GM23338 (cell line): Measurements from ENCODE around the gene PARP3. TPM values are rescaled to one million over a fixed set of nuclear protein-coding genes. Genes with fewer than 3 reads are reported as not detected.

Experiments
- ATAC-seq: fragments of 200-7000 bp; cut with Tn5 transposase; 3 replicates; pipeline ENCODE4 v1.9.1; 2020
- DNase-seq: peaks from one replicate; pipeline ENCODE4 v3.0.0-alpha.2; 2015; ENCODE audit warnings: low spot score
- H2AFZ ChIP-seq: fragments of 200-600 bp; sonication (generic); 2 replicates; pipeline ENCODE4 v1.8.0; 2016; ENCODE audit warnings: antibody characterized with exemption, mild to moderate bottlenecking, moderate library complexity
- H3F3A ChIP-seq: fragments of 200-600 bp; sonication (generic); replicated peaks from 2 replicates; pipeline ENCODE4 v1.8.0; 2017; ENCODE audit warnings: antibody characterized with exemption, mixed run types, low read depth
- H3K27ac ChIP-seq: fragments of 200-600 bp; sonication (generic); 2 replicates; pipeline ENCODE4 v1.6.1; 2016; ENCODE audit warnings: low read depth
- H3K27me3 ChIP-seq: fragments of 200-600 bp; sonication (generic); 2 replicates; pipeline ENCODE4 v1.8.0; 2016; ENCODE audit warnings: mild to moderate bottlenecking, mixed run types, moderate library complexity; ENCODE audit not compliant: insufficient read depth
- H3K36me3 ChIP-seq: fragments of 200-600 bp; sonication (generic); 2 replicates; pipeline ENCODE4 v1.8.0; 2016; ENCODE audit warnings: mild to moderate bottlenecking; ENCODE audit not compliant: insufficient read depth
- H3K4me1 ChIP-seq: fragments of 200-600 bp; sonication (generic); 2 replicates; pipeline ENCODE4 v1.8.0; 2016; ENCODE audit warnings: mild to moderate bottlenecking, moderate library complexity; ENCODE audit not compliant: insufficient read depth
- H3K4me2 ChIP-seq: fragments of 200-600 bp; sonication (generic); 2 replicates; pipeline ENCODE4 v1.7.1; 2017; ENCODE audit warnings: mixed run types
- H3K4me3 ChIP-seq: fragments of 200-600 bp; sonication (generic); 2 replicates; pipeline ENCODE4 v1.6.1; 2016; ENCODE audit warnings: mixed run types
- H3K79me2 ChIP-seq: fragments of 200-600 bp; sonication (generic); replicated peaks from 2 replicates; pipeline ENCODE4 v1.8.0; 2017; ENCODE audit warnings: mild to moderate bottlenecking; ENCODE audit not compliant: insufficient read depth
- H3K9me2 ChIP-seq: fragments of 200-600 bp; sonication (generic); 2 replicates; pipeline ENCODE4 v1.8.0; 2017; ENCODE audit not compliant: insufficient read depth
- H4K20me1 ChIP-seq: fragments of 200-600 bp; sonication (generic); replicated peaks from 2 replicates; pipeline ENCODE4 v1.8.0; 2017; ENCODE audit warnings: mild to moderate bottlenecking; ENCODE audit not compliant: insufficient read depth
- H3K27ac Mint-ChIP-seq: 2 replicates; pipeline ENCODE4 v1.8.0; 2020; ENCODE audit warnings: inconsistent platforms, mild to moderate bottlenecking, moderate library complexity, mixed read lengths
- H3K27me3 Mint-ChIP-seq: 3 replicates; pipeline ENCODE4 v1.8.0; 2022; ENCODE audit warnings: low read depth, mild to moderate bottlenecking, moderate library complexity, mixed read lengths, inconsistent platforms; ENCODE audit not compliant: insufficient read depth, poor library complexity
- H3K36me3 Mint-ChIP-seq: 3 replicates; pipeline ENCODE4 v1.8.0; 2021; ENCODE audit warnings: low read depth, mild to moderate bottlenecking, inconsistent platforms, moderate library complexity, mixed read lengths
- H3K4me1 Mint-ChIP-seq: 3 replicates; pipeline ENCODE4 v1.8.0; 2020; ENCODE audit warnings: mild to moderate bottlenecking, inconsistent platforms, mixed read lengths
- H3K4me3 Mint-ChIP-seq: 3 replicates; pipeline ENCODE4 v1.8.0; 2021; ENCODE audit warnings: moderate library complexity, mild to moderate bottlenecking, inconsistent platforms, mixed read lengths
- H3K9me3 Mint-ChIP-seq: 3 replicates; pipeline ENCODE4 v1.8.0; 2020; ENCODE audit warnings: moderate library complexity, mild to moderate bottlenecking, inconsistent platforms, mixed read lengths
- CREB1 ChIP-seq: fragments of 250-450 bp; sonication (Bioruptor Pico); IDR thresholded peaks from 2 replicates; pipeline ENCODE4 v1.5.0; 2020; ENCODE audit warnings: low read depth, mild to moderate bottlenecking, moderate library complexity
- EZH2 ChIP-seq: fragments of 200-600 bp; sonication (generic); IDR thresholded peaks from one replicate; pipeline ENCODE4 v1.8.0; 2017; ENCODE audit warnings: antibody characterized with exemption, mild to moderate bottlenecking, low read depth; ENCODE audit not compliant: unreplicated experiment
- EZH2phosphoT487 ChIP-seq: fragments of 200-600 bp; sonication (generic); IDR thresholded peaks from one replicate; pipeline ENCODE4 v1.8.1; 2018; ENCODE audit warnings: antibody characterized with exemption; ENCODE audit not compliant: unreplicated experiment
- JUNB ChIP-seq: IDR thresholded peaks from one replicate; pipeline ENCODE4 v1.6.1; 2016; ENCODE audit warnings: antibody characterized with exemption; ENCODE audit not compliant: unreplicated experiment
- NANOG ChIP-seq: IDR thresholded peaks from 2 replicates; pipeline ENCODE4 v1.6.1; 2016; ENCODE audit warnings: antibody characterized with exemption, borderline replicate concordance
- POLR2AphosphoS5 ChIP-seq: IDR thresholded peaks from 2 replicates; pipeline ENCODE4 v1.6.1; 2016; ENCODE audit warnings: antibody characterized with exemption, low read depth
- REST ChIP-seq: IDR thresholded peaks from one replicate; pipeline ENCODE4 v1.6.1; 2018; ENCODE audit warnings: antibody characterized with exemption; ENCODE audit not compliant: unreplicated experiment
- ZNF114 ChIP-seq: fragments of 250-450 bp; sonication (Bioruptor Pico); IDR thresholded peaks from 2 replicates; pipeline ENCODE4 v1.5.0; 2020; ENCODE audit warnings: mild to moderate bottlenecking, moderate library complexity
- polyA plus RNA-seq: library from polyadenylated mRNA; unstranded; fragments of >200 nt; fragmentation: Nextera tagmentation; extraction: Ambion mirVana; gene quantifications from 2 replicates; pipeline ENCODE4 v1.2.1, GENCODE V29; 2016
- total RNA-seq: library from RNA; depleted of rRNA; stranded (reverse); fragments of >200 nt; shearing (Covaris generic); gene quantifications from 2 replicates; pipeline ENCODE4 v1.2.3, GENCODE V29; 2014
- TF ChIP-seq, protein P1 (sequence below): fragments of 250-450 bp; sonication (Bioruptor Pico); IDR thresholded peaks from 2 replicates; pipeline ENCODE4 v1.5.0; 2020; ENCODE audit warnings: mild to moderate bottlenecking, moderate library complexity
- TF ChIP-seq, protein P2 (sequence below), 2 experiments: fragments of 200-600 bp in 1 of 2; sonication (generic) in 1 of 2; conservative IDR thresholded peaks; 2 replicates each; pipeline versions ENCODE4 v1.5.1 to v1.6.1; 2016 to 2017; ENCODE audit warnings: antibody characterized with exemption in 2 of 2, low read depth in 2 of 2, mild to moderate bottlenecking in 2 of 2, moderate library complexity in 1 of 2

The PARP3 gene
- total and polyA plus RNA-seq, 2 experiments from 2014 or later = 0.76 to 1.1 TPM

DNA sequence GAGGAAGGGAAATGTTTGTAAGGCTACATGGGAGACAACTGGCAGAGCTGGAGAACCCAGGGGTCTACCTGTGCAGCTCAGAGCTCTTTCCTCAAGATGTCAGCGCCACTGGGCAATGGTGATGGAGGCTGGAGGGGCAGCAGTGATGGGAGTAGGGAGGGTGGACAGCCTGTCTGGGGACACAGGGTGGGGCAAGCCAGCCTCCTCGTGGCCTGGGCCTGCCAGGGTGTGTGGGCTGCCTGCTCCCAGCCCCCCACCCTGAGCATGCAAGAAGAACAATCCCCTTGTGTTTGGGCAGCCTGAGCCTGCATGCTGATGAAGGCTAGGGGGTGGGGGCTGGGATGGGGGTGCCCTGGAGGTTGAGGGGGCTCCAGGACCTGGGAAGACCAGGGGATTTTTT, 23.9 kb downstream of the PARP3 start:
- no peaks in the 10 kb centered on the region for H3K36me3 ChIP-seq
- H3K36me3 Mint-ChIP-seq = peaks cover 7% of the 10 kb centered on the region; the same call in 1 of the 3 replicates
- no peaks in the 10 kb centered on the region for H3K79me2 ChIP-seq
- peak overlapping the region; percentile 79 for H3K4me3 Mint-ChIP-seq
- no peak overlapping the region for H2AFZ ChIP-seq
- TF ChIP-seq NANOG = no peak
- TF ChIP-seq POLR2AphosphoS5 = no peak
- TF ChIP-seq CREB1 = no peak
- TF ChIP-seq, protein P1, sequence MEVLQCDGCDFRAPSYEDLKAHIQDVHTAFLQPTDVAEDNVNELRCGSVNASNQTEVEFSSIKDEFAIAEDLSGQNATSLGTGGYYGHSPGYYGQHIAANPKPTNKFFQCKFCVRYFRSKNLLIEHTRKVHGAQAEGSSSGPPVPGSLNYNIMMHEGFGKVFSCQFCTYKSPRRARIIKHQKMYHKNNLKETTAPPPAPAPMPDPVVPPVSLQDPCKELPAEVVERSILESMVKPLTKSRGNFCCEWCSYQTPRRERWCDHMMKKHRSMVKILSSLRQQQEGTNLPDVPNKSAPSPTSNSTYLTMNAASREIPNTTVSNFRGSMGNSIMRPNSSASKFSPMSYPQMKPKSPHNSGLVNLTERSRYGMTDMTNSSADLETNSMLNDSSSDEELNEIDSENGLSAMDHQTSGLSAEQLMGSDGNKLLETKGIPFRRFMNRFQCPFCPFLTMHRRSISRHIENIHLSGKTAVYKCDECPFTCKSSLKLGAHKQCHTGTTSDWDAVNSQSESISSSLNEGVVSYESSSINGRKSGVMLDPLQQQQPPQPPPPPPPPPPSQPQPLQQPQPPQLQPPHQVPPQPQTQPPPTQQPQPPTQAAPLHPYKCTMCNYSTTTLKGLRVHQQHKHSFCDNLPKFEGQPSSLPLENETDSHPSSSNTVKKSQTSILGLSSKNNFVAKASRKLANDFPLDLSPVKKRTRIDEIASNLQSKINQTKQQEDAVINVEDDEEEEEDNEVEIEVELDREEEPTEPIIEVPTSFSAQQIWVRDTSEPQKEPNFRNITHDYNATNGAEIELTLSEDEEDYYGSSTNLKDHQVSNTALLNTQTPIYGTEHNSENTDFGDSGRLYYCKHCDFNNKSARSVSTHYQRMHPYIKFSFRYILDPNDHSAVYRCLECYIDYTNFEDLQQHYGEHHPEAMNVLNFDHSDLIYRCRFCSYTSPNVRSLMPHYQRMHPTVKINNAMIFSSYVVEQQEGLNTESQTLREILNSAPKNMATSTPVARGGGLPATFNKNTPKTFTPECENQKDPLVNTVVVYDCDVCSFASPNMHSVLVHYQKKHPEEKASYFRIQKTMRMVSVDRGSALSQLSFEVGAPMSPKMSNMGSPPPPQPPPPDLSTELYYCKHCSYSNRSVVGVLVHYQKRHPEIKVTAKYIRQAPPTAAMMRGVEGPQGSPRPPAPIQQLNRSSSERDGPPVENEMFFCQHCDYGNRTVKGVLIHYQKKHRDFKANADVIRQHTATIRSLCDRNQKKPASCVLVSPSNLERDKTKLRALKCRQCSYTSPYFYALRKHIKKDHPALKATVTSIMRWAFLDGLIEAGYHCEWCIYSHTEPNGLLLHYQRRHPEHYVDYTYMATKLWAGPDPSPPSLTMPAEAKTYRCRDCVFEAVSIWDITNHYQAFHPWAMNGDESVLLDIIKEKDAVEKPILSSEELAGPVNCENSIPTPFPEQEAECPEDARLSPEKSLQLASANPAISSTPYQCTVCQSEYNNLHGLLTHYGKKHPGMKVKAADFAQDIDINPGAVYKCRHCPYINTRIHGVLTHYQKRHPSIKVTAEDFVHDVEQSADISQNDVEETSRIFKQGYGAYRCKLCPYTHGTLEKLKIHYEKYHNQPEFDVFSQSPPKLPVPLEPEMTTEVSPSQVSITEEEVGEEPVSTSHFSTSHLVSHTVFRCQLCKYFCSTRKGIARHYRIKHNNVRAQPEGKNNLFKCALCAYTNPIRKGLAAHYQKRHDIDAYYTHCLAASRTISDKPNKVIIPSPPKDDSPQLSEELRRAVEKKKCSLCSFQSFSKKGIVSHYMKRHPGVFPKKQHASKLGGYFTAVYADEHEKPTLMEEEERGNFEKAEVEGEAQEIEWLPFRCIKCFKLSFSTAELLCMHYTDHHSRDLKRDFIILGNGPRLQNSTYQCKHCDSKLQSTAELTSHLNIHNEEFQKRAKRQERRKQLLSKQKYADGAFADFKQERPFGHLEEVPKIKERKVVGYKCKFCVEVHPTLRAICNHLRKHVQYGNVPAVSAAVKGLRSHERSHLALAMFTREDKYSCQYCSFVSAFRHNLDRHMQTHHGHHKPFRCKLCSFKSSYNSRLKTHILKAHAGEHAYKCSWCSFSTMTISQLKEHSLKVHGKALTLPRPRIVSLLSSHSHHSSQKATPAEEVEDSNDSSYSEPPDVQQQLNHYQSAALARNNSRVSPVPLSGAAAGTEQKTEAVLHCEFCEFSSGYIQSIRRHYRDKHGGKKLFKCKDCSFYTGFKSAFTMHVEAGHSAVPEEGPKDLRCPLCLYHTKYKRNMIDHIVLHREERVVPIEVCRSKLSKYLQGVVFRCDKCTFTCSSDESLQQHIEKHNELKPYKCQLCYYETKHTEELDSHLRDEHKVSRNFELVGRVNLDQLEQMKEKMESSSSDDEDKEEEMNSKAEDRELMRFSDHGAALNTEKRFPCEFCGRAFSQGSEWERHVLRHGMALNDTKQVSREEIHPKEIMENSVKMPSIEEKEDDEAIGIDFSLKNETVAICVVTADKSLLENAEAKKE (CRISPR knock-in tag) = no peak
- no peak for TF ChIP-seq EZH2phosphoT487
- H3F3A ChIP-seq = peaks cover 13% of the 10 kb centered on the region; the same call in 1 of the 2 replicates
- no peaks in the 10 kb centered on the region for H3K9me2 ChIP-seq
- peaks cover 9% of the 10 kb centered on the region; the same call in 1 of the 2 replicates for H3K27me3 ChIP-seq
- H3K27ac Mint-ChIP-seq = no peak overlapping the region
- H3K4me3 ChIP-seq = peak overlapping the region; percentile 62; the same call in 1 of the 2 replicates
- H3K27ac ChIP-seq = no peak overlapping the region
- DNase-seq (no peak), ATAC-seq (no peak)
- H3K27me3 Mint-ChIP-seq = peaks cover 32% of the 10 kb centered on the region
- no peaks in the 10 kb centered on the region; the same call in 2 of the 3 replicates for H3K9me3 Mint-ChIP-seq
- peaks cover 37% of the 10 kb centered on the region for H3K4me1 ChIP-seq
- H3K4me2 ChIP-seq = peak overlapping the region; percentile 85
- no peaks in the 10 kb centered on the region for H4K20me1 ChIP-seq
- H3K4me1 Mint-ChIP-seq = peaks cover 60% of the 10 kb centered on the region

DNA sequence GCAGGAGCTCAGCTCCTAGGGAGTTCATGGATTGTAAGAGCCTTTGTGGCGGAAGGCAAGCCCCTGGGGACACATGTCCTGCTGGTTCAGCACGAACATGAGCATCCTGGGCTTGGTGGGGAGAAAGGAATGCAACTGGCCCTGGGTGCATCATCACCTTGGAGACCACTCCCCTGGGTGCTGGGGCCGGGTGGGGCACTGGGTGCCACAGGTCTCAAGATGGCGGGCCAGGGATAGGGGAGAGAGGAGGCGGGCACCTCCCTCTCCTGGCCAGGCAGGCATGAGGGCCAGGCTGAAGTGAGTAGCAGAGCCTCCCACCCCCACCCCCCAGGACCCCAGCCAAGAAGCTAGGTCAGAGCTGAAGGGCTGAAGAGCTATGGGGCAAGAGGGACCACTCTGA, 24.3 kb downstream of the PARP3 start:
- Mint-ChIP-seq H3K4me3 (peak overlapping the region; percentile 79), H3K36me3 (peaks cover 7% of the 10 kb centered on the region; the same call in 2 of the 3 replicates), H3K9me3 (no peaks in the 10 kb centered on the region; the same call in 2 of the 3 replicates), H3K27ac (no peak overlapping the region), H3K4me1 (peaks cover 59% of the 10 kb centered on the region), H3K27me3 (peaks cover 29% of the 10 kb centered on the region)
- Histone ChIP-seq H2AFZ (no peak overlapping the region), H3K36me3 (no peaks in the 10 kb centered on the region), H3K4me2 (peak overlapping the region; percentile 85), H3K9me2 (no peaks in the 10 kb centered on the region), H3F3A (peaks cover 13% of the 10 kb centered on the region; the same call in 1 of the 2 replicates), H3K4me3 (peak overlapping the region; percentile 62), H3K4me1 (peaks cover 37% of the 10 kb centered on the region), H3K27me3 (peaks cover 9% of the 10 kb centered on the region; the same call in 1 of the 2 replicates), H4K20me1 (no peaks in the 10 kb centered on the region), H3K79me2 (no peaks in the 10 kb centered on the region), H3K27ac (no peak overlapping the region)
- DNase-seq (no peak), ATAC-seq (no peak)
- TF ChIP-seq, protein P2, sequence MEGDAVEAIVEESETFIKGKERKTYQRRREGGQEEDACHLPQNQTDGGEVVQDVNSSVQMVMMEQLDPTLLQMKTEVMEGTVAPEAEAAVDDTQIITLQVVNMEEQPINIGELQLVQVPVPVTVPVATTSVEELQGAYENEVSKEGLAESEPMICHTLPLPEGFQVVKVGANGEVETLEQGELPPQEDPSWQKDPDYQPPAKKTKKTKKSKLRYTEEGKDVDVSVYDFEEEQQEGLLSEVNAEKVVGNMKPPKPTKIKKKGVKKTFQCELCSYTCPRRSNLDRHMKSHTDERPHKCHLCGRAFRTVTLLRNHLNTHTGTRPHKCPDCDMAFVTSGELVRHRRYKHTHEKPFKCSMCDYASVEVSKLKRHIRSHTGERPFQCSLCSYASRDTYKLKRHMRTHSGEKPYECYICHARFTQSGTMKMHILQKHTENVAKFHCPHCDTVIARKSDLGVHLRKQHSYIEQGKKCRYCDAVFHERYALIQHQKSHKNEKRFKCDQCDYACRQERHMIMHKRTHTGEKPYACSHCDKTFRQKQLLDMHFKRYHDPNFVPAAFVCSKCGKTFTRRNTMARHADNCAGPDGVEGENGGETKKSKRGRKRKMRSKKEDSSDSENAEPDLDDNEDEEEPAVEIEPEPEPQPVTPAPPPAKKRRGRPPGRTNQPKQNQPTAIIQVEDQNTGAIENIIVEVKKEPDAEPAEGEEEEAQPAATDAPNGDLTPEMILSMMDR (conservative IDR thresholded peaks at IDR 0.05; ENCODE audit: low read depth in 2 of 2) = no peak
- no peak for TF ChIP-seq REST
- TF ChIP-seq CREB1 = no peak
- TF ChIP-seq EZH2phosphoT487 = no peak
- no peak for TF ChIP-seq POLR2AphosphoS5
- TF ChIP-seq EZH2 = no peak
- no peak for TF ChIP-seq ZNF114 (CRISPR knock-in tag)
- no peak for TF ChIP-seq JUNB
